K562 (cell line): ENCODE measurements around the gene REP15. TPM values are rescaled to one million over a fixed set of nuclear protein-coding genes. Genes with fewer than 3 reads are reported as not detected.

Experiments used
- ETV5 ChIP-seq: sonication (generic); formaldehyde crosslinking; IDR thresholded peaks from 2 replicates; pipeline ENCODE4 v1.4.0; 2020; ENCODE audit warnings: low read depth, mild to moderate bottlenecking, missing genetic modification reagents
- HMGN3 ChIP-seq: IDR thresholded peaks from 2 replicates; pipeline ENCODE4 v1.6.1; 2011; ENCODE audit warnings: borderline replicate concordance, low read depth, mild to moderate bottlenecking, mixed read lengths, low read length; ENCODE audit not compliant: insufficient read length; ENCODE audit errors: extremely low read depth
- NBN ChIP-seq: fragments of 450-650 bp; IDR thresholded peaks from 2 replicates; pipeline ENCODE4 v1.6.1; 2016; ENCODE audit warnings: low read depth, mild to moderate bottlenecking
- POLR2AphosphoS2 ChIP-seq: IDR thresholded peaks from 2 replicates; pipeline ENCODE4 v1.6.1; 2012; ENCODE audit warnings: low read length, improper control_type of control experiment
- PRMT5 ChIP-seq: sonication (generic); formaldehyde crosslinking; IDR thresholded peaks from 2 replicates; pipeline ENCODE4 v1.5.0; 2020; ENCODE audit warnings: missing genetic modification reagents
- RBM15 ChIP-seq: fragments of 200-400 bp; formaldehyde crosslinking; IDR thresholded peaks from 2 replicates; pipeline ENCODE4 v1.6.1; 2018; ENCODE audit warnings: mild to moderate bottlenecking, low read length, moderate library complexity; ENCODE audit not compliant: insufficient read depth
- REST ChIP-seq, 2 experiments: fragments of 450-650 bp; formaldehyde crosslinking in 1 of 2; IDR thresholded peaks; 2 replicates each; pipeline versions ENCODE4 v1.4.0 to v1.6.1; 2014 to 2020; ENCODE audit warnings: mild to moderate bottlenecking in 2 of 2, borderline replicate concordance in 1 of 2, low read depth in 1 of 2
- SIX5 ChIP-seq, 2 experiments: IDR thresholded peaks; 2 replicates each; pipeline ENCODE4 v1.6.1; 2011; ENCODE audit warnings: low read length in 2 of 2, borderline replicate concordance in 1 of 2, low read depth in 1 of 2, mild to moderate bottlenecking in 1 of 2, moderate library complexity in 1 of 2; ENCODE audit not compliant: insufficient read depth in 1 of 2
- SNAPC5 ChIP-seq: fragments of 250-450 bp; sonication (Bioruptor Pico); IDR thresholded peaks from 2 replicates; pipeline ENCODE4 v1.8.0; 2021; ENCODE audit warnings: moderate library complexity, mild to moderate bottlenecking, inconsistent platforms
- ZNF23 ChIP-seq: fragments of 250-450 bp; sonication (Bioruptor Pico); IDR thresholded peaks from 2 replicates; pipeline ENCODE4 v1.4.0; 2020; ENCODE audit warnings: mild to moderate bottlenecking
- ZNF239 ChIP-seq: fragments of 250-450 bp; sonication (Bioruptor Pico); IDR thresholded peaks from 2 replicates; pipeline ENCODE4 v1.4.0; 2020; ENCODE audit warnings: mild to moderate bottlenecking
- ZNF280A ChIP-seq: fragments of 450-650 bp; IDR thresholded peaks from 2 replicates; pipeline ENCODE4 v1.6.1; 2018; ENCODE audit warnings: mild to moderate bottlenecking, low read depth; ENCODE audit not compliant: partially characterized antibody
- polyA plus RNA-seq, 8 experiments: library from polyadenylated mRNA; depleted of rRNA in 4 of 8; stranded (reverse) in 5 of 8; unstranded in 3 of 8; fragments of >200 nt; fragmentation: Nextera tagmentation in 2 of 8; fragmentation: Illumina TruSeq in 1 of 8; extraction: Ambion mirVana in 2 of 8; extraction: Trizol in 1 of 8; gene quantifications; 2 replicates each; pipeline versions ENCODE4 v1.2.1 to v1.2.3, GENCODE V29; 2011 to 2014; ENCODE audit warnings: inconsistent platforms in 1 of 8, missing spikeins in 1 of 8
- total RNA-seq, 7 experiments: library from RNA; depleted of rRNA in 6 of 7; stranded (reverse); fragments of >200 nt in 6 of 7; fragmentation: Illumina TruSeq in 2 of 7; extraction: Trizol in 2 of 7; gene quantifications; 2 replicates each; pipeline versions ENCODE4 v1.2.1 to v1.2.3, GENCODE V29; 2011 to 2021; ENCODE audit warnings: low replicate concordance in 1 of 7
- TF ChIP-seq, protein P1 (sequence below): sonication (generic); formaldehyde crosslinking; IDR thresholded peaks from 2 replicates; pipeline ENCODE4 v1.8.0; 2022; ENCODE audit warnings: missing genetic modification reagents, mild to moderate bottlenecking, moderate library complexity, borderline replicate concordance

Gene REP15
- total and polyA plus RNA-seq, 9 of the 15 experiments (the other 6 are each of a cell fraction or from before 2014, with no cell fraction given): not detected

GRCh38 chr12:27703720-27704452 lies 7.6 kb downstream of the REP15 start (continued):
- TF ChIP-seq REST (IDR thresholded peaks at IDR 0.05; ENCODE audit: borderline replicate concordance) (peak; percentile 41; the same call in 1 of the 2 replicates), REST (CRISPR knock-in tag; IDR thresholded peaks at IDR 0.05; ENCODE audit: low read depth) (no peak), SIX5 (IDR thresholded peaks at IDR 0.05; ENCODE audit: borderline replicate concordance in 1 of 2, insufficient read depth in 1 of 2, low read depth in 1 of 2, low read length in 2 of 2) (no peak), HMGN3 (no peak), POLR2AphosphoS2 (no peak), ZNF280A (no peak), NBN (peak; percentile 45; the same call in 1 of the 2 replicates), ETV5 (CRISPR knock-in tag) (no peak), RBM15 (no peak), PRMT5 (CRISPR knock-in tag) (no peak), ZNF23 (CRISPR knock-in tag) (no peak), ZNF239 (CRISPR knock-in tag) (no peak), SNAPC5 (CRISPR knock-in tag) (no peak)
- TF ChIP-seq, protein P1, sequence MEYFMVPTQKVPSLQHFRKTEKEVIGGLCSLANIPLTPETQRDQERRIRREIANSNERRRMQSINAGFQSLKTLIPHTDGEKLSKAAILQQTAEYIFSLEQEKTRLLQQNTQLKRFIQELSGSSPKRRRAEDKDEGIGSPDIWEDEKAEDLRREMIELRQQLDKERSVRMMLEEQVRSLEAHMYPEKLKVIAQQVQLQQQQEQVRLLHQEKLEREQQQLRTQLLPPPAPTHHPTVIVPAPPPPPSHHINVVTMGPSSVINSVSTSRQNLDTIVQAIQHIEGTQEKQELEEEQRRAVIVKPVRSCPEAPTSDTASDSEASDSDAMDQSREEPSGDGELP: no peak
